ENCODE results near the gene LIX1L. TPM values are rescaled to one million over a fixed set of nuclear protein-coding genes. Genes with fewer than 3 reads are reported as not detected.

LIX1L gene
- total and polyA plus RNA-seq, 2 donors (not counting 1 experiment from before 2014, with no cell fraction given), result 14.4 to 31.7 TPM

- no peaks in the 10 kb centered on the region for H4K20me1 ChIP-seq (ENCODE audit: control insufficient read depth, insufficient read depth, low read length, poor library complexity, severe bottlenecking)
- no peak overlapping the region for H3K4me2 ChIP-seq (replicated peaks; ENCODE audit: low read depth, low read length, poor library complexity, severe bottlenecking)
- no peak overlapping the region for H3K27ac Mint-ChIP-seq
- H3K27me3 ChIP-seq (replicated peaks in 1 of 4; ENCODE audit: control extremely low read depth in 1 of 4, control insufficient read depth in 3 of 4, insufficient read depth in 4 of 4, low read length in 3 of 4), result no peaks in the 10 kb centered on the region
- no peaks in the 10 kb centered on the region for H3K9me3 ChIP-seq (ENCODE audit: control extremely low read depth in 1 of 3, control insufficient read depth in 2 of 3, insufficient read depth in 1 of 3, low read length in 2 of 3)
- TF ChIP-seq EZH2 (IDR thresholded peaks at IDR 0.05; ENCODE audit: borderline replicate concordance, insufficient read depth, low read depth, low read length, poor library complexity, severe bottlenecking) (no peak), CTCF (IDR thresholded peaks at IDR 0.05) (no peak)
- no peaks in the 10 kb centered on the region for H3K36me3 ChIP-seq (replicated peaks in 1 of 2; ENCODE audit: control extremely low read depth in 1 of 2, control insufficient read depth in 1 of 2, extremely low read depth in 1 of 2, insufficient read depth in 2 of 2, low read length in 1 of 2)
- intact Hi-C loops (cut with micrococcal nuclease), result no loop called here
- H3K9ac ChIP-seq (ENCODE audit: low read length), result no peak overlapping the region
- H2AFZ ChIP-seq (ENCODE audit: insufficient read depth, low read depth, low read length, poor library complexity, severe bottlenecking), result no peak overlapping the region
- ChIA-PET CTCF (no interaction called here), POLR2A (no interaction called here)
- no peaks in the 10 kb centered on the region for H3K27me3 Mint-ChIP-seq
- H3K27ac ChIP-seq (ENCODE audit: low read length in 2 of 2), result no peak overlapping the region
- H3K4me3 Mint-ChIP-seq, result no peak overlapping the region
- no peaks in the 10 kb centered on the region for H3K79me2 ChIP-seq (ENCODE audit: control insufficient read depth, insufficient read depth, low read length)
- 92% methylated on average over 5 of the region's 5 CpGs for WGBS (ENCODE audit: insufficient coverage)
- H3K4me3 ChIP-seq (ENCODE audit: control extremely low read depth in 1 of 5, extremely low read depth in 1 of 5, insufficient read depth in 1 of 5, low read depth in 2 of 5, low read length in 4 of 5), result no peak overlapping the region
- no peaks in the 10 kb centered on the region for H3K4me1 Mint-ChIP-seq
- ATAC-seq (ENCODE audit: low read depth) (no peak), DNase-seq (no peak)
- no peaks in the 10 kb centered on the region for H3K9me3 Mint-ChIP-seq (ENCODE audit: insufficient read depth)
- no peaks in the 10 kb centered on the region for H3K4me1 ChIP-seq (ENCODE audit: control insufficient read depth in 2 of 2, insufficient read depth in 2 of 2, low read length in 2 of 2)
These were observed 59.1 kb downstream of the LIX1L start for GRCh38 chr1:145898756-145899155.

GRCh38 chr1:145897969-145898368, 59.8 kb downstream of the LIX1L start:
- no peak overlapping the region for H3K27ac Mint-ChIP-seq
- H3K79me2 ChIP-seq (ENCODE audit: control insufficient read depth, insufficient read depth, low read length), result no peaks in the 10 kb centered on the region
- no peaks in the 10 kb centered on the region for H3K4me1 Mint-ChIP-seq
- H2AFZ ChIP-seq (ENCODE audit: insufficient read depth, low read depth, low read length, poor library complexity, severe bottlenecking), result no peak overlapping the region
- no peaks in the 10 kb centered on the region for H3K36me3 ChIP-seq (replicated peaks in 1 of 2; ENCODE audit: control extremely low read depth in 1 of 2, control insufficient read depth in 1 of 2, extremely low read depth in 1 of 2, insufficient read depth in 2 of 2, low read length in 1 of 2)
- DNase-seq (no peak), ATAC-seq (ENCODE audit: low read depth) (no peak)
- H3K4me3 ChIP-seq (ENCODE audit: control extremely low read depth in 1 of 5, extremely low read depth in 1 of 5, insufficient read depth in 1 of 5, low read depth in 2 of 5, low read length in 4 of 5), result no peak overlapping the region
- H3K27me3 Mint-ChIP-seq, result no peaks in the 10 kb centered on the region
- CTCF ChIA-PET, result no interaction called here
- H3K4me3 Mint-ChIP-seq, result no peak overlapping the region
- TF ChIP-seq EZH2 (IDR thresholded peaks at IDR 0.05; ENCODE audit: borderline replicate concordance, insufficient read depth, low read depth, low read length, poor library complexity, severe bottlenecking), result no peak
- no peaks in the 10 kb centered on the region for H3K9me3 Mint-ChIP-seq (ENCODE audit: insufficient read depth)
- no peaks in the 10 kb centered on the region for H3K4me1 ChIP-seq (ENCODE audit: control insufficient read depth in 2 of 2, insufficient read depth in 2 of 2, low read length in 2 of 2)
- intact Hi-C loops (cut with micrococcal nuclease), result no loop called here
- POLR2A ChIA-PET, result no interaction called here
- no peaks in the 10 kb centered on the region for H4K20me1 ChIP-seq (ENCODE audit: control insufficient read depth, insufficient read depth, low read length, poor library complexity, severe bottlenecking)
- 100% methylated on average over 1 of the region's 1 CpG for WGBS (ENCODE audit: insufficient coverage)
- H3K27me3 ChIP-seq (replicated peaks in 1 of 4; ENCODE audit: control extremely low read depth in 1 of 4, control insufficient read depth in 3 of 4, insufficient read depth in 4 of 4, low read length in 3 of 4), result no peaks in the 10 kb centered on the region
- H3K4me2 ChIP-seq (replicated peaks; ENCODE audit: low read depth, low read length, poor library complexity, severe bottlenecking), result no peak overlapping the region
- no peaks in the 10 kb centered on the region for H3K9me3 ChIP-seq (ENCODE audit: control extremely low read depth in 1 of 3, control insufficient read depth in 2 of 3, insufficient read depth in 1 of 3, low read length in 2 of 3)
- no peak overlapping the region for H3K27ac ChIP-seq (ENCODE audit: low read length in 2 of 2)
- H3K9ac ChIP-seq (ENCODE audit: low read length), result no peak overlapping the region
